Measurements from ENCODE around the gene PPP1R2.
A peak's percentile ranks its signal among the peaks of the same experiment; 100 is the strongest.
"Not testable (repeated sequence)": the region's sequence is repeated elsewhere in the genome, so short reads cannot be mapped to it uniquely, and the experiment has no call there.

PPP1R2 gene

GRCh38 chr3:195542698-195543499 is at the start of gene PPP1R2:
TSS of gene PPP1R2 (minus strand) at chr3:195543325. CDS start at chr3:195543025, 300 bp downstream.
- peak; percentile 87 to 90 for DNase-seq (ENCODE audit: low read depth in 1 of 2, low spot score in 1 of 2)

DNA sequence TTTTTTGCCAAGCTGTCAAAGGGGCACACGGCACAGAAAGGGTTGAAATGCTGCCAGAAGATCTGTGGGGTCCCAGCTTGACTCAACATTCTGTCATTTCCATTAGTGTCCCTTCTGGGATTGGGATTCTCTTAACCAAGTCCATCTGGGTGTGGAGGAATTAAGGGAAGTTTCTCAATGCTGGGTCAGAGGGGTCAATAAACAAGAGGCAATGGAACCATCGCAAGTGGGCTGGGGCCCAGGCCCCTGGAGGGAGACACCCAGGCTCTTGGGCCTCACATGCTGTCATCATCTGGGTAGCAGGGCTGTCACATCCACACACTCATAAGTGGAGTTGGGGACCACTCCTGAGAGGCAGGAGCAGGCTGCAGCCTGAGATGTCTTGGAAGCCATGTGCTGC is 48.7 kb upstream of the PPP1R2 start:
- no peak for DNase-seq (ENCODE audit: low read depth in 1 of 2, low spot score in 1 of 2)

GRCh38 chr3:195591220-195591619 is 48.1 kb upstream of the PPP1R2 start:
- no peak for DNase-seq (ENCODE audit: low read depth in 1 of 2, low spot score in 1 of 2)

GRCh38 chr3:195590381-195590780 is 47.3 kb upstream of the PPP1R2 start:
- DNase-seq (ENCODE audit: low read depth in 1 of 2, low spot score in 1 of 2), result not testable (repeated sequence)

GRCh38 chr3:195589796-195590195 is 46.7 kb upstream of the PPP1R2 start:
- not testable (repeated sequence) for DNase-seq (ENCODE audit: low read depth in 1 of 2, low spot score in 1 of 2)

GRCh38 chr3:195587824-195588223 is 44.7 kb upstream of the PPP1R2 start:
- DNase-seq (ENCODE audit: low read depth in 1 of 2, low spot score in 1 of 2), result no peak

- no peak for DNase-seq (ENCODE audit: low read depth in 1 of 2, low spot score in 1 of 2)
Measured at GRCh38 chr3:195587406-195587805, 44.3 kb upstream of the PPP1R2 start.

DNA sequence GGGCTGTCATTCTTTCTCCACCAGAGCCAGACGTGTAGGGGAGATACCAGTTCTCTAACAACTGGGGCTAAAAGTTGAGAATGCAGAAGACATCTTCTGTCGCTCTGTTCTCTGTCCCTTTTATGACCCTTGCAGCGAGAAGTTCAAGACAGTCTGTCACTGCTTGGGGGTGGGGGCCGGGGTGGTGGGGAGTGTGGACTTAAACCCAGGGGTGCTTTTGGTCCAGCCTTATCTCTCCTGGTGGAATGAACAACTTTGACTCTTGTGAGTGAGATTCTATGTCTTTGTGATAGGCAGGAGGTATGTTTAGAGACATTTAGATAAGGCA is 41.4 kb upstream of the PPP1R2 start:
- DNase-seq (ENCODE audit: low read depth in 1 of 2, low spot score in 1 of 2), result no peak

GRCh38 chr3:195583831-195584542 is 40.9 kb upstream of the PPP1R2 start, which contains the start of gene APOD:
TSS of gene APOD (minus strand) at chr3:195583940. CDS start at chr3:195579461, 4,479 bp downstream.
- DNase-seq (ENCODE audit: low read depth in 1 of 2, low spot score in 1 of 2), result no peak

- no peak for DNase-seq (ENCODE audit: low read depth in 1 of 2, low spot score in 1 of 2)
Measured at GRCh38 chr3:195582947-195583346, 39.8 kb upstream of the PPP1R2 start.

- no peak for DNase-seq (ENCODE audit: low read depth in 1 of 2, low spot score in 1 of 2)
Measured at GRCh38 chr3:195580744-195581443, 37.8 kb upstream of the PPP1R2 start.

DNA sequence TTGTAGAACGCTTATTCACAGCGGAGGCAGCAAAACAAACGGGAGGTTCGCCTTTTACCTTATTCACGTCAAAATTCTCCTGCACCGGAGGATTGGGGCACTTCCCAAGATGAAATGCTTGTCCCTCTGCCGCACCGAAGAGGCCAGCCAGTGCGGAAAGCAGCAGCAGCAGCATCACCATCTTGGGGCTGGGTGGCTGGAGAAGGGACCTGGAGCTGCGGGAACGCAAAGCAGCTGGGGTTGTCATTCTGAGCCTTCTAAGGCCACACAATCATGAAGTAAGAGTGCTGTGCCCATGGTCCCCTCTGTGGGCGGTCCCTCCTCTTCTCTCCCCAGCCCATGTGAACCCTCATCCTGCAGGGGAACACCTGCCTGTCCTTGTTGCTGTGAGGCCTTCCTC is 36.2 kb upstream of the PPP1R2 start:
- DNase-seq (ENCODE audit: low read depth in 1 of 2, low spot score in 1 of 2), result no peak

GRCh38 chr3:195578565-195578964 is 35.4 kb upstream of the PPP1R2 start:
- no peak for DNase-seq (ENCODE audit: low read depth in 1 of 2, low spot score in 1 of 2)

DNA sequence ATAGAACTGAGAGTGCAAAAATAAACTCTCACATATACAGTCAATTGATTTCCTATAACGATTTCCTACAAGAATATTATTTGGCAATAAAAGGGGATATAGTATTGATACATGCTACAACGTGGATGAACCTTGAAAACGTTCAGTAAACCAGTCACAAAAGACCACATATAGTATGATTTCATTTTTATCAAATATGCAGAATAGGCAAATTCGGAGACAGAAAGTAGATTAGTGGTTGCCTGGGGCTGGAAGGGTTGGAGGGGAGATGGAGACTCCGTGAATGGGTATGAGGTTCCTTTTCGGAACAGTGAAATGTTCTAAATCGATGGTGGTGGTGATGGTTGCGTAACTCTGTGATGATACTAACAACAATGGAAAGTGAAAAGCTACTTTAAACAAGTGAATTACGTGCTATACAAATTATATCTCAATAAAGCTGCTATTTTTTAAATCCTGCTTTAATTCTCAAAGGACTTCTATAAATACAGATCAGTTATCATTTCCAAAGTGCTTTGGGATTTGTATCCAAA is 34.6 kb upstream of the PPP1R2 start:
- DNase-seq (ENCODE audit: low read depth in 1 of 2, low spot score in 1 of 2), result no peak

DNA sequence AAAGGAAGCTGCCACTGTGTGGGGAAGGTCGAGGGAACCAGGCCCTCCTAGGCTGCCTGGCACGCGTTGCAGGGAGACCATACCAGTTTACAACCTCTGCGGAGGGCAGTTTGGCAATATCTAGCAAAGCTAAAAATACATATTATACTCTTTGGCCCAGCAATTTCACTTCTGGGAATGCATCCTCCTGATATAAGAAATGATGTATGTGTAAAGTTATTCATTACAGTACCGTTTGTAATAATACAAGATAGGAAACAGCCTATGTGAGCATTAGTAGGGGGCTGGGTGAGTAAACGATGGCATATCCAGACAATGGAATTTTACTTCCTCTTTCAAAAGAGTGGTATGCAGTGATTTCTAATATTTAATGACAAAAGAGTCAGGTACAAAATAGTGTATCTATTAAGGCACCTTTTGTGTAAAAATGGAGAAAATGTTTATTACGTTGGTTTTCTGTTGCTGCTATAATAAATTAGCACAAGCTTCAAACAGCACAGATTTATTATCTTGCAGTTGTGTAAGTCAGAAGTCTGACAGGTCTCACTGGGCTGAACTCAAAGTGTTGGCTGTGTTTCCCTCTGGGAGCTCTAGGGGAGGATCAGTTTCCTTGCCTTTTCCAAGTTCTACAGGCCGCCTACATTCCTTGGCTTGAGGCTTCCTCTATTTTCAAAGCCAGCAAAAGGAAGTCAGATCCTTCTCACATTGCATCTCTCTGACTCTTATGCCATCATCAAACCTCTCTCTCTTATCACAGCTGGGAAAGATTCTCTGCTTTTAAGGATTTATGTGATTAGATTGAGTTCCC is 31.6 kb upstream of the PPP1R2 start:
- DNase-seq (ENCODE audit: low read depth in 1 of 2, low spot score in 1 of 2), result no peak

GRCh38 chr3:195573611-195574496 is 30.7 kb upstream of the PPP1R2 start:
- no peak for DNase-seq (ENCODE audit: low read depth in 1 of 2, low spot score in 1 of 2)

- DNase-seq (ENCODE audit: low read depth in 1 of 2, low spot score in 1 of 2), result no peak
Measured at GRCh38 chr3:195571361-195571760, 28.2 kb upstream of the PPP1R2 start.

GRCh38 chr3:195570912-195571311 is 27.8 kb upstream of the PPP1R2 start:
- DNase-seq (ENCODE audit: low read depth in 1 of 2, low spot score in 1 of 2), result no peak

DNA sequence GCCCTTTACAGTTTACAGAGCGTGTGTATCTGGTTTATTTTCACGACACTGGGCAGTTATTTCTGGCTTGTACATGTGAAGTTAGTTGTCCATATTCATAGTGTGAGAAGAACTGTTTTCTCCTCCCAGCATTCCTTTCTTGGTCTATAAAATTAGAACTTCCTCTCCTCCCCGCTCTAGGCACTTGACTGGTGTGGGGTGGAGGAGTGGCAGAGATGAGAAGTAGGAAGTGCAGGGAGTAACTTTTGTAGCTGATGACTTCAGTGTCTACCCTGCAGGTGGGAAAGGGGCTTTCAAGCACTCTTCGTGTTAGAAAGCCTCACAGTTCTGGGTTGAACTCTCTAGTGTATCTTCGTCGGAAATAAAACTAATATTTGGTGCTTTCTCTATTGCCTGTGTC is 27.2 kb upstream of the PPP1R2 start:
- no peak for DNase-seq (ENCODE audit: low read depth in 1 of 2, low spot score in 1 of 2)

DNA sequence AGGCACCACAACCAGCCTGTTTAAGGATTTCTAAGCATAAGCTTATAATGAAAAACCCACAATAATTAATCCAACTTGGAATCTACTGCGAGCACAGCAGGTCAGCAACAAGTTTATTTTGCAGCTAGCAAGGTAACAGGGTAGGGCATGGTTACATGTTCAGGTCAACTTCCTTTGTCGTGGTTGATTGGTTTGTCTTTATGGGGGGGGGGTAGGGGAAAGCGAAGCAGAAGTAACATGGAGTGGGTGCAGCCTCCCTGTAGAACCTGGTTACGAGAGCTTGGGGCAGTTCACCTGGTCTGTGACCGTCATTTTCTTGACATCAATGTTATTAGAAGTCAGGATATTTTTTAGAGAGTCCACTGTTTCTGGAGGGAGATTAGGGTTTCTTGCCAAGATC is 25.5 kb upstream of the PPP1R2 start:
- no peak for DNase-seq (ENCODE audit: low read depth in 1 of 2, low spot score in 1 of 2)
